Kidney (tissue), 14 donors: Measurements from ENCODE around the gene PLD6. TPM values are rescaled to one million over a fixed set of nuclear protein-coding genes. Genes with fewer than 3 reads are reported as not detected.

Experiments used
- DNase-seq, 5 donors: peaks; one replicate each; pipeline ENCODE4 v3.0.0-alpha.2; 2013 to 2020
- FAIRE-seq: peaks from 2 replicates; lab custom pipeline; 2012; peaks lifted over from hg19 to GRCh38; lab: Jason Lieb, UNC
- H3K27ac ChIP-seq, 2 donors: one replicate each; pipeline ENCODE4 v1.7.0; 2013; ENCODE audit warnings: low read depth in 2 of 2, low read length in 2 of 2, inconsistent platforms in 1 of 2
- H3K27me3 ChIP-seq: one replicate; pipeline ENCODE4 v1.7.1; 2013; ENCODE audit warnings: low read length, inconsistent platforms; ENCODE audit not compliant: control insufficient read depth, insufficient read depth
- H3K36me3 ChIP-seq, 3 donors: one replicate each; pipeline versions ENCODE4 v1.7.0 to v1.7.1; 2013; ENCODE audit warnings: low read length in 3 of 3, control low read depth in 1 of 3, inconsistent platforms in 1 of 3; ENCODE audit not compliant: insufficient read depth in 3 of 3, control insufficient read depth in 2 of 3
- H3K4me1 ChIP-seq, 3 donors: one replicate each; pipeline versions ENCODE4 v1.7.0 to v1.7.1; 2013; ENCODE audit warnings: low read length in 3 of 3, inconsistent platforms in 1 of 3, low read depth in 1 of 3; ENCODE audit not compliant: control insufficient read depth in 2 of 3, insufficient read depth in 2 of 3
- H3K4me3 ChIP-seq, 3 donors: one replicate each; pipeline versions ENCODE4 v1.7.0 to v1.8.1; 2013; ENCODE audit warnings: low read length in 3 of 3, control low read depth in 1 of 3, inconsistent platforms in 1 of 3
- H3K9ac ChIP-seq, 3 donors: one replicate each; pipeline versions ENCODE4 v1.7.0 to v1.7.1; 2013; ENCODE audit warnings: low read length in 3 of 3, control low read depth in 1 of 3, inconsistent platforms in 1 of 3
- H3K9me3 ChIP-seq, 3 donors: one replicate each; pipeline versions ENCODE4 v1.7.0 to v1.7.1; 2013; ENCODE audit warnings: low read length in 3 of 3, control low read depth in 1 of 3, inconsistent platforms in 1 of 3; ENCODE audit not compliant: control insufficient read depth in 2 of 3, insufficient read depth in 1 of 3
- intact Hi-C: fragments of 100-400 bp; cut with DNase I; formaldehyde crosslinking; loops from one replicate; pipeline ENCODE4 v1.11.1; 2022
- polyA plus RNA-seq: library from polyadenylated mRNA; stranded (reverse); fragments of 350-450 nt; fragmentation: Illumina TruSeq; extraction: RNeasy Lipid Tissue Mini Kit (QIAGEN cat#74804); gene quantifications from one replicate; pipeline ENCODE4 v1.2.3, GENCODE V29; 2014; ENCODE audit warnings: low read depth, low replicate concordance; ENCODE audit not compliant: insufficient read depth
- total RNA-seq: library from RNA; stranded (reverse); fragmentation: NEBNext Ultra II Directional; extraction: Animal tissue kit (Norgen Biotek cat#: 25700); gene quantifications from one replicate; pipeline ENCODE4 v1.2.1, GENCODE V29; 2021
- TF ChIP-seq, protein P1 (sequence below): IDR thresholded peaks from 3 replicates; pipeline ENCODE4 v1.5.1; 2012; ENCODE audit warnings: mild to moderate bottlenecking, moderate library complexity, borderline replicate concordance; ENCODE audit not compliant: insufficient read depth; ENCODE audit errors: extremely low read depth
- donor health status: control.
- donor health status: control.
- donor health status: control.
- donor health status: control.
- donor health status: control.
- donor health status: DM: yes; HTN: yes; CAD: no.
- donor health status: Normal renal cell carcinoma (clear cell type).

PLD6 gene
- total and polyA plus RNA-seq, 2 donors from 2014 or later = 2.9 to 3.7 TPM

DNA sequence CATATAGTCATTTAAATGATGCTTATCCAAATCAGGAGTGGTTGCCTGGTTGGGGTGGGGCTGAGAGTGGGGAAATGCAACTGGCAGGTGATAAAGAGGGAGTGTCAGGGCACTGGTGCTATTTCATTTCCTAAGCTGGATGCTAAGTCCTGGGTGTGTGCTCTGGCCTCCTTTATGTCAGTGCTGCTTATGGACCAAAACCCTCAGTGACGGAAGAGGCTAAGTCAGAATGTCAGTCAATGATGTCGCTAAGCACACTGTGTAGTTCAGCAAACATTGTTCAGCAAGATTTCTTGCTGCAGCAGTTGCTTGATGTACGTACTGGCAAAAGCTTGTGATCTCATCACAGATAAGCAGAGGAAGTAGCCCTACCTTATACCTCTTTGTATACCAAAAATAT is 47.3 kb upstream of the PLD6 start:
- Histone ChIP-seq H3K4me3 (no peak overlapping the region), H3K36me3 (peaks cover 6 to 29% (median 11%) of the 10 kb centered on the region in 3 donors), H3K27ac (no peak overlapping the region), H3K9ac (no peak overlapping the region), H3K4me1 (no peaks in the 10 kb centered on the region), H3K9me3 (no peaks in the 10 kb centered on the region), H3K27me3 (no peaks in the 10 kb centered on the region)
- intact Hi-C loops = no loop called here
- FAIRE-seq (no peak), DNase-seq (no peak)
- TF ChIP-seq, protein P1, sequence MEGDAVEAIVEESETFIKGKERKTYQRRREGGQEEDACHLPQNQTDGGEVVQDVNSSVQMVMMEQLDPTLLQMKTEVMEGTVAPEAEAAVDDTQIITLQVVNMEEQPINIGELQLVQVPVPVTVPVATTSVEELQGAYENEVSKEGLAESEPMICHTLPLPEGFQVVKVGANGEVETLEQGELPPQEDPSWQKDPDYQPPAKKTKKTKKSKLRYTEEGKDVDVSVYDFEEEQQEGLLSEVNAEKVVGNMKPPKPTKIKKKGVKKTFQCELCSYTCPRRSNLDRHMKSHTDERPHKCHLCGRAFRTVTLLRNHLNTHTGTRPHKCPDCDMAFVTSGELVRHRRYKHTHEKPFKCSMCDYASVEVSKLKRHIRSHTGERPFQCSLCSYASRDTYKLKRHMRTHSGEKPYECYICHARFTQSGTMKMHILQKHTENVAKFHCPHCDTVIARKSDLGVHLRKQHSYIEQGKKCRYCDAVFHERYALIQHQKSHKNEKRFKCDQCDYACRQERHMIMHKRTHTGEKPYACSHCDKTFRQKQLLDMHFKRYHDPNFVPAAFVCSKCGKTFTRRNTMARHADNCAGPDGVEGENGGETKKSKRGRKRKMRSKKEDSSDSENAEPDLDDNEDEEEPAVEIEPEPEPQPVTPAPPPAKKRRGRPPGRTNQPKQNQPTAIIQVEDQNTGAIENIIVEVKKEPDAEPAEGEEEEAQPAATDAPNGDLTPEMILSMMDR = no peak

DNA sequence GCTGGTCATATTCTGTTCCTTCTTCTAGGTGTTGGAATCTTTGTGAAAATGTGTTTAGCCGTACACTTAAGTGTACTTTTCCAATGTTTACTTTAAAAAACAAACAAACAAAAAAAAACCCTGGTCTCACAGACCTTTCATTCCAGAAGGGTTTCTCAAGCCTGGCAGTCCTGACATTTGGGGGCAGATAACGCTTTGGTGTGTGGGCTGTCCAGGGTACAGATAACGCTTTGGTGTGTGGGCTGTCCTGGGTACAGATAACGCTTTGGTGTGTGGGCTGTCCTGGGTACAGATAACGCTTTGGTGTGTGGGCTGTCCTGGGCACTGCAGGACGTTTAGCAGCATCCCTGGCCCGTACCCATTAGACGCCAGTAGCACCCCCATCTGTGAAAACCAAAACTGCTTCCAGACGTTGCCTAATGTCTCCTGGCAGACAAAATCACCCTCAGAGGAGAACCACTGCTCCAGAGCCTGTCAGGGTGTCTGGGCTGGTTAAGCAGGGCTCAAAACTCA is 46.1 kb upstream of the PLD6 start:
- Histone ChIP-seq H3K27me3 (no peaks in the 10 kb centered on the region), H3K4me1 (no peaks in the 10 kb centered on the region), H3K9ac (no peak overlapping the region), H3K9me3 (no peaks in the 10 kb centered on the region), H3K4me3 (no peak overlapping the region), H3K36me3 (peaks cover 6 to 28% (median 15%) of the 10 kb centered on the region in 3 donors), H3K27ac (no peak overlapping the region)
- intact Hi-C loops = no loop called here
- FAIRE-seq (no peak), DNase-seq (no peak)
- TF ChIP-seq, protein P1 = no peak

DNA sequence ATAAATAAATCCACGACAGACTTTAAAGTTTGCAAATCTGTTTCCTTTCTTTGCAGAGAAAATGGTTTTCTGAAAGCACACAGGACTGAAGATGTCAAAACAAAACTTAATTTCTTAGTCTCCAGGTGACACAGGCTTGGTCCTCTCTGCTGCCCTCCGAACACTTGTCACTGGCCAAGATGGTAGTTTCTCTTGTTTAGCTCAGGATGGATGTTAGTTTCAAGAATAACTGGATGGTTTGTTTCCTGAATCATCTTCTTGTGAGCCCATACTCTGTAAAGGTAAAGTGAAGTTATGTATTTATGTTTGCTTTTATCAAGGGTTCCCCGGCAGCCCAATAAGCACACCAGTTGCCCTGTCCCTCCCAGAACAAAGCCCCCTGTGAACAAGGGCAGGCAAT is 40.7 kb upstream of the PLD6 start:
- Histone ChIP-seq H3K9me3 (no peaks in the 10 kb centered on the region), H3K4me3 (no peak overlapping the region), H3K27ac (no peak overlapping the region), H3K9ac (no peak overlapping the region), H3K36me3 (peaks cover 0 to 17% (median 11%) of the 10 kb centered on the region in 3 donors), H3K27me3 (no peaks in the 10 kb centered on the region), H3K4me1 (no peaks in the 10 kb centered on the region)
- DNase-seq (no peak), FAIRE-seq (no peak)
- TF ChIP-seq, protein P1 = no peak
- intact Hi-C loops = no loop called here

DNA sequence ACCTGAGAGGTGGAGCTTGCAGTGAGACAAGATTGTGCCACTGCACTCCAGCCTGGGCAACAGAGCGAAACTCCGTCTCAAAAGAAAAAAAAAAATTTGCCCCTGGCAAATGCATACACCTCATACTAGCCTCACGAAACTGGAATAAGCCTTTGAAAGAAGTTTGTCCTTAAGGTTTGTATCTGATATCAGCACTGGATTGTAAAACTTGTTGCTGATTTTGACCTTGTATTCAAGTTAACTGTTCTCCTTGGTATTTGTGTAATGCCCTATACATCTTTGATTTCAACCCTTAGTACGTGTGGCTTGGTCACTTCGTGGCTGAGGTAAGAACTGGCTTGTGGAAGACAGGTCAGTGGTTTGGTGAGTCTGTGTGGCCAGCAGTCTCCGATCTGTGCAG is 37.0 kb upstream of the PLD6 start:
- Histone ChIP-seq H3K36me3 (peaks cover 0 to 14% (median 7%) of the 10 kb centered on the region in 3 donors), H3K9me3 (no peaks in the 10 kb centered on the region), H3K4me1 (no peaks in the 10 kb centered on the region), H3K27me3 (no peaks in the 10 kb centered on the region), H3K4me3 (no peak overlapping the region), H3K27ac (no peak overlapping the region), H3K9ac (no peak overlapping the region)
- DNase-seq (no peak), FAIRE-seq (no peak)
- intact Hi-C loops = no loop called here
- TF ChIP-seq, protein P1 = no peak
